Measurements from ENCODE around the gene LILRA1. TPM values are rescaled to one million over a fixed set of nuclear protein-coding genes. Genes with fewer than 3 reads are reported as not detected.
"Not testable (repeated sequence)": the region's sequence is repeated elsewhere in the genome, so short reads cannot be mapped to it uniquely, and the experiment has no call there.

The LILRA1 gene
- total RNA-seq, 1 donor from 2014 or later = 2.3 TPM

- no peak for ATAC-seq
- no peak for DNase-seq (ENCODE audit: low spot score)
- intact Hi-C loops (cut with DNase I) = no loop called here
These were observed 22.6 kb downstream of the LILRA1 start for GRCh38 chr19:54616057-54616456.

DNA sequence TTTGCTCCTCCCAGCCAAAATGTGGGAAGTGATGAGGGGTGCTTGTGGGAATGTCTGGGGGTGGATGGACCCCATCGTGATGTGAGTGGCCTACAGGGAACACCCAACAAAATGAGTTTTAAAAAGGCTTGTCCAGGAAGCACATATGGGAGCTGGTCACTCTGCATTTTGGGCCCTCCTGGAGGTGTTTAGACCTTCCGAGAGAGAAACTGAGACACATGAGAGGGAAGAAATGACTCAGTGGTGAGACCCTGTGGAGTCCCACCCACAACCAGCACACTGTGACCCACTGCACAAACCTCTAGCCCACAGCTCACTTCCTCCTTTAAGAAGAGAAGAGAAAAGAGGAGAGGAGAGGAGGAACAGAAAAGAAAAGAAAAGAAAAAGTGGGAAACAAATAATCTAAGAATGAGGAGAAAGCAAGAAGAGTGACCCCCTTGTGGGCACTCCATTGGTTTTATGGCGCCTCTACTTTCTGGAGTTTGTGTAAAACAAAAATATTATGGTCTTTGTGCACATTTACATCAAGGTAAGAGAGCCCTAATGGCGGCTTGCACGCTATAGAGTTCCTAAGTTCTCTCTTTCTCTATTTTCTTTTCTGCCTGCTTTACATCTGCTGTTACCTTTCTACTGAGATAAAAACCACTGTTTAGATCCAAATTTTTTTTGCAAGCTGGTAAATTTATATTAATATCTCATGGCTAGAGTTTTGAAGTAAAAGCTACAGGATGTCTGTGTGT lies 23.6 kb downstream of the LILRA1 start:
- no peak for ATAC-seq
- intact Hi-C loops (cut with DNase I) = no loop called here
- peak; percentile 23 for DNase-seq (ENCODE audit: low spot score)

DNA sequence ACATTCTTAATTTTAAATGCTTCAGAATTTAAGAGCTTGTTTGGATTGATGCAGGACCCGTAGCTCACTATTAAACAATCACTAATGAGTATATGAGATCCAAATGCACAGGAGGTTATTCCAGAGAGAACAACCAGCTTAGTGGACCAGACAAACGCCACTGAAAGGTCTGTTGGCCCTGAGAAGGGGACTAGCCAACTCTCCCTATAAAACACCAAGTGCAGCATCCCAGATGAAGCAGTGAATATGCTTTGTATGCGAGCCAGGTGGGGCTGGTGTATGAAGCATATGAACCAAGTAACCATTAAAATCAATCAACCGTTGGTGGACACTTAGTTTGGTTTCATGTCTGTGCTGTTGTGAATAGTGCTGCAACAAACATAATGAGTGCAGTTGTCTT lies 27.0 kb downstream of the LILRA1 start:
- DNase-seq (ENCODE audit: low spot score) (no peak), ATAC-seq (no peak)
- intact Hi-C loops (cut with DNase I) = no loop called here

DNA sequence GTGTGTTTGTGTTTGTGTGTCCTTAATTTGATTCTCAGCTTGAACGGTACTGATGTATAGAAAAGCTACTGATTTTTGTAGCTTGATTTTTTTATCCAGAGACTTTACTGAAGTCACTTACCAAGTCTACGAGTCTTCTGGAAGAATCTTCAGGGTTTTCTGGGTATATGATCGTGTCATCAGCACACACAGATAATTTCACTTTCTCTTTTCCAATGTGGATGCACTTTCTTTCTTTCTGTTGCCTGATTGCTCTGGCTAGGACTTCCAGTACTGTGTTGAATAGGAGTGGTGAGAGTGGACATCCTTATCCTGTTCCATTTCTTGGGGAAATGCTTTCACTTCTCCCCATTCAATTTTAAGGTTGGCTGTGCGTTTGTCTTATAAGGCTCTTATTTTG lies 29.0 kb downstream of the LILRA1 start:
- DNase-seq (ENCODE audit: low spot score) (no peak), ATAC-seq (no peak)
- intact Hi-C loops (cut with DNase I) = no loop called here

DNA sequence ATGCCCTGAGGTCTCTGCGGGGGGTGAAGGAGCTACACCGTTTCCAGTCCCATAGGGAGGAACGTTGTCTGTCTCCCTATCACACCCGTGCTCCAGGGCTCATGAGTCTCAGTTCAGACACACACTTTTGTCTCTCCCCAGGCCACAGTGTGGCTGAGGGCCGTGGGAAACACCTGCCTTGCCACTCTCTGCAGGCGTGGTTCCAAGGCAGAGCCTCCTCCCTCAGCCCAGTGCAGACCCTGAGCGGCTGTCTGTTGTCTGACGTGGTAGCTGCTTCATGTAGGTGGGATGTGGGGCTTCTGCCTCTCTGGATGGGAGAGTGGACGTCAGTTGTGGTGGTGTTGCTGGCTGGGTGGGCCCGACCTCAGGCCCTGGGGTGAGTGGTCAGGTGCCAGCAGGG lies 30.8 kb downstream of the LILRA1 start:
- ATAC-seq; intact Hi-C loops (cut with DNase I): not testable (repeated sequence)

GRCh38 chr19:54624934-54625730 lies 31.7 kb downstream of the LILRA1 start:
- ATAC-seq; intact Hi-C loops (cut with DNase I); DNase-seq (ENCODE audit: low spot score): not testable (repeated sequence)

More for the DNA sequence above, 30.8 kb downstream of the LILRA1 start:
- DNase-seq (ENCODE audit: low spot score) = not testable (repeated sequence)

DNA sequence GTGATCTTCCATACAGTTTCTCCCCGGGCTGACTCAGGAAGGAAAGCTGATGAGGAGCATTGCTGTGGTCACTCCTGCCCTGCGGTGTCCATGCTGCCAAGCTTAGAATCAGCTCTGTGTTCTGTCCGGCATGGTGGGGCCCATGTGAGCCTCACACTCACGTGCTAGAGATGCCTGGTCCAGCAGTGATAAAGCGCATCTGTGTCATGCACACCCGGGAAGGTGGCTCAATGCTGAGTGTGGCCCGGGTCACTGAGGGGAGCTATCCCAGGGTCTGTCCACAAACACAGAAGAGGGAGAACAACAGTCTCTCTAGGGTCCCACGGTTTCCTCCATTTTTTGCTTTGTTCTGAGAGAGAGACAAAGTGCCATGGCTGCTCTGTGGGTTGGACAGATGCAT lies 33.3 kb downstream of the LILRA1 start:
- DNase-seq (ENCODE audit: low spot score) (no peak), ATAC-seq (no peak)
- intact Hi-C loops (cut with DNase I) = no loop called here

DNA sequence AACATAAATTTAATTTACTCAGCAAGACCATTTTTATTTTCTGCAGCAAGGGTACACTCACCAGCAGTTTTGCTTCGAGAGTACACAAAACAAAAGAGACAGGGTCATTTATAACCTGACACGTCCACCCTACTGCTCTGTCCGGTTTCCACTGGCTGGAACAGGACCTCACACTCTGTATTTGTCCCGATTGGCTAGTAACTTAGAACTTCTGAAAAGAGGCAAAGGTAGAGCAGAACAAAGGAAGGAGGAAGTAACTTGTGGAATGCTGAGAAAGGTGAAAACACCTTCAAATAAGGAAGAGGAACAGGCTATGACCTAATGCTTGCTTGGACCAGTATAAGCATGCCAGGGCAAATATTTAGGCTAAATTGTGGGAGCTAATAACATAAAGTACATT lies 34.5 kb downstream of the LILRA1 start:
- DNase-seq (ENCODE audit: low spot score); ATAC-seq; intact Hi-C loops (cut with DNase I): not testable (repeated sequence)

DNA sequence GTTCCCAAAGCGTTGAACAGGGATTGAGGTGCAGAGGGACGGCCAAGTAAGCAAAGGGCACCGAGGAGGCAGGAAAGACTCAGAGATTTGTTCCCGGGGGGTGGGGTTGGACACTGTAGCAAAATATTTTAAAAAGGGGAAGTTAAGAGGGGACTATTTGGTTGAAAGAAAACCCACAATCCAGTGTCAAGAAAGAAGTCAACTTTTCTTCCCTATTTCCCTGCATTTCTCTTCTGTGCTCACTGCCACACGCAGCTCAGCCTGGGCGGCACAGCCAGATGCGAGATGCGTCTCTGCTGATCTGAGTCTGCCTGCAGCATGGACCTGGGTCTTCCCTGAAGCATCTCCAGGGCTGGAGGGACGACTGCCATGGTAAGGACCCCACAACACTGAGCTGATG lies 36.8 kb downstream of the LILRA1 start, which contains the start of gene LILRB1:
LILRB1 (plus strand) TSS at position 223 of the 400 bp plus-strand sequence. CDS start 590 bp downstream, outside the sequence.
- ATAC-seq; intact Hi-C loops (cut with DNase I); DNase-seq (ENCODE audit: low spot score): not testable (repeated sequence)

DNA sequence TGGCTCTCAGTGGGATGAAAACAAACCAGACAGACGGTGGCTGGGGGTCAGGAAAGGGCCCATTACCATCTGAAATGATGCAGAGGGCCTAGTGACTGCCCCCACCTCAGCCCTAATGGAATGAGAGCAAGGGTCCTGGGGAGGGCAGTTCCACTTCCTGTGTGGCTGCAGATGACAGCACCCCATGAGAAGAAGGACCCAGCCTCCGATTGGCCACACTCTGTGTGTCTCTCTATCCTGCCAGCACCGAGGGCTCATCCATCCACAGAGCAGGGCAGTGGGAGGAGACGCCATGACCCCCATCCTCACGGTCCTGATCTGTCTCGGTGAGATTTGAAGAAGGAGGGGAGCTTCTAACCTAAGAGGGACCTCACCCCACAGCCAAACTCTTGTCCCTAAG lies 37.4 kb downstream of the LILRA1 start:
- ATAC-seq (peak; percentile 20), DNase-seq (ENCODE audit: low spot score) (no peak)
- intact Hi-C loops (cut with DNase I) = no loop called here

DNA sequence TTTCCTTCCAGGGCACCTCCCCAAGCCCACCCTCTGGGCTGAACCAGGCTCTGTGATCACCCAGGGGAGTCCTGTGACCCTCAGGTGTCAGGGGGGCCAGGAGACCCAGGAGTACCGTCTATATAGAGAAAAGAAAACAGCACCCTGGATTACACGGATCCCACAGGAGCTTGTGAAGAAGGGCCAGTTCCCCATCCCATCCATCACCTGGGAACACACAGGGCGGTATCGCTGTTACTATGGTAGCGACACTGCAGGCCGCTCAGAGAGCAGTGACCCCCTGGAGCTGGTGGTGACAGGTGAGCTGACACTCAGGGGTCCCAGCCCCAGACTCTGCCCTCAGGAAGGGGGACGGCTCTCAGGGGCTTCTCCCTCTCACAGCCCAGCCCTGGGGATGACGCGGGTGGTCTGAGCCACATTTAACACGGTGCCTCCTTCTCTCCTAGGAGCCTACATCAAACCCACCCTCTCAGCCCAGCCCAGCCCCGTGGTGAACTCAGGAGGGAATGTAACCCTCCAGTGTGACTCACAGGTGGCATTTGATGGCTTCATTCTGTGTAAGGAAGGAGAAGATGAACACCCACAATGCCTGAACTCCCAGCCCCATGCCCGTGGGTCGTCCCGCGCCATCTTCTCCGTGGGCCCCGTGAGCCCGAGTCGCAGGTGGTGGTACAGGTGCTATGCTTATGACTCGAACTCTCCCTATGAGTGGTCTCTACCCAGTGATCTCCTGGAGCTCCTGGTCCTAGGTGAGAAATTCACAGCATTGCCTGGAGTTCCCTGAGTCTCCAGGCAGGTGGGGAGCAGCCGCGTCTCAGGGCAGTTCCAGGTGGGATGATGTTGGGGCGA lies 38.3 kb downstream of the LILRA1 start:
- intact Hi-C loops (cut with DNase I); ATAC-seq: not testable (repeated sequence)

DNA sequence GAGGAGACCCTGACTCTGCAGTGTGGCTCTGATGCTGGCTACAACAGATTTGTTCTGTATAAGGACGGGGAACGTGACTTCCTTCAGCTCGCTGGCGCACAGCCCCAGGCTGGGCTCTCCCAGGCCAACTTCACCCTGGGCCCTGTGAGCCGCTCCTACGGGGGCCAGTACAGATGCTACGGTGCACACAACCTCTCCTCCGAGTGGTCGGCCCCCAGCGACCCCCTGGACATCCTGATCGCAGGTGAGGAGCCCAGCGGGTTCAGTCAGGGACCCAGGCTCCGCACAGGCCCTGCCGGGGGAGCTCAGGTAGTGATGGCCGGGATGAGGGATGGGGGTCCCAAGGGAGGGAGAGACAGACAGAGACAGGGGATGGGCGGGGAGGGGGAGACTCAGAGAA lies 39.1 kb downstream of the LILRA1 start:
- intact Hi-C loops (cut with DNase I); DNase-seq (ENCODE audit: low spot score); ATAC-seq: not testable (repeated sequence)

More for the DNA sequence above, 38.3 kb downstream of the LILRA1 start:
- not testable (repeated sequence) for DNase-seq (ENCODE audit: low spot score)

DNA sequence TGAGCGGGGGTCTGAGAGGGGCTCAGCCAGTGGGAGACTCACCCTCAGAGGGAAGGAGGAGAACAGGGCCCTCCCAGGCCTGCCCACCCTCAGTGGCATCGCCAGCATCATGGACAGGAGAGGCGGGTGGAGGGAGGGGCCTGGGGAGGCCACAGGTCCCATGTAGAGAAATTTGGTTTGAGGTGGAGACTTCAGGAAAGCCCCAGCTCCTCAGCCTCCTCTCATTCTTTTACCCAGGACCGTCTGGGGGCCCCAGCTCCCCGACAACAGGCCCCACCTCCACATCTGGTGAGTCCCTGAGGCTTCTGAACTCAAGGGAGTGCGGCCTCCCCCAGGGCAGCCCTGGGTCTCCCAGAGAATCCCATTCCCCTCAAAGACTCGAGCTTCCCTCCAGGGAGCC lies 40.0 kb downstream of the LILRA1 start:
- intact Hi-C loops (cut with DNase I) = no loop called here
- DNase-seq (ENCODE audit: low spot score) (no peak), ATAC-seq (no peak)

- ATAC-seq; intact Hi-C loops (cut with DNase I); DNase-seq (ENCODE audit: low spot score): not testable (repeated sequence)
These were observed 42.6 kb downstream of the LILRA1 start for GRCh38 chr19:54636081-54636480.

- intact Hi-C loops (cut with DNase I) = no loop called here
- no peak for ATAC-seq
- no peak for DNase-seq (ENCODE audit: low spot score)
These were observed 45.3 kb downstream of the LILRA1 start for GRCh38 chr19:54638683-54639082.

- ATAC-seq; DNase-seq (ENCODE audit: low spot score); intact Hi-C loops (cut with DNase I): not testable (repeated sequence)
These were observed 49.5 kb downstream of the LILRA1 start for GRCh38 chr19:54642953-54643352.

DNA sequence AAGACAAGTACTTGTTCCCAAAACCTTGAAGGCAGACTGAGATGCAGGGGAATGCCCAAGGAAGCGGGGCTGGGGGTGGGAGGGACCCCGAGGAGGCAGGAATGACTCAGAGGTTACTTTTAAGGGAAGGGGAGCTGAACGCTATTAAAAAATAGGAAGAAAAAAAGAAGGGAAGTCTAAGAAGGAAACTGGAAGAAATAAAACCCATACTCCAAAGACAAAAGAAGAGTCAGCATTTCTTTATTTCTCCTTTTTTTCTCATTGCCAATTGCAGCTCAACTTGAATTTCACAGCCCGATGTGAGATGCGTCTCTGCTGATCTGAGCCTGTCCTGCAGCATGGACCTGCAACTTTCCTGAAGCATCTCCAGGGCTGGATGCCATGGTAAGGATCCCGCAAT lies 50.2 kb downstream of the LILRA1 start:
- DNase-seq (ENCODE audit: low spot score); intact Hi-C loops (cut with DNase I): not testable (repeated sequence)
- peak; percentile 36 for ATAC-seq

DNA sequence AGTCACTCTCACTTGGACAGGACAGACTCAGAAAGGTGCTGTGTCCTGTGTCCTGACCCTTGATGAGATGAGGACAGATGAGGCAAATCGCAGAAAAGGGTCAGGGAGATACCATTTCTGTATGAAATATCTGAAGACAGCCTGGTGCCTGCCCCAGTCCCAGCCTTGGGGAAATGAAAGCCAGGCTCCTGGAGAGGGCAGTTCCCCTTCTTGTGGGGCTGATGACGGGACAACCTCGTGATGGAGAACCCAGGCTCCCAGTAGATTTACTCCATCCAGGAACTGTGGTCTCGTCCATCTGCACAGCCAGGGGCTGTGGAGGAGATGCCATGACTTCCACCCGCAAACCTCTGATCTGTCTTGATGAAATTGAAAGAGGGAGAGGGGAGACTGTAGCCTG lies 50.6 kb downstream of the LILRA1 start:
- ATAC-seq (peak; percentile 85), DNase-seq (ENCODE audit: low spot score) (peak; percentile 71)
- intact Hi-C loops (cut with DNase I) = no loop called here

- ATAC-seq = no peak
- intact Hi-C loops (cut with DNase I) = no loop called here
These were observed 53.0 kb downstream of the LILRA1 start for GRCh38 chr19:54646331-54646841.

More at GRCh38 chr19:54646331-54646841, 53.0 kb downstream of the LILRA1 start:
- DNase-seq (ENCODE audit: low spot score) = no peak
